CD4-positive, alpha-beta T cell (primary cell): ENCODE measurements around the gene EEIG1. TPM values are rescaled to one million over a fixed set of nuclear protein-coding genes. Genes with fewer than 3 reads are reported as not detected.

Source experiments
- ATAC-seq: fragments of 200-7000 bp; cut with Tn5 transposase; one replicate; pipeline ENCODE4 v1.10.0; 2022; ENCODE audit warnings: mild to moderate bottlenecking; ENCODE audit not compliant: poor library complexity
- CTCF ChIA-PET: fragments of 350-600 bp; sonication (Branson Sonifier 250); formaldehyde crosslinking; loops from one replicate; lab custom pipeline; 2021; ENCODE audit warnings: antibody characterized with exemption, inconsistent platforms; lab: Charles Lee
- POLR2A ChIA-PET: fragments of 350-600 bp; sonication (Branson Sonifier 250); formaldehyde crosslinking; loops from one replicate; lab custom pipeline; 2021; ENCODE audit warnings: antibody characterized with exemption, inconsistent platforms; lab: Charles Lee
- DNase-seq, 14 experiments: peaks; one replicate each; pipeline ENCODE4 v3.0.0-alpha.2; 2013 to 2020; ENCODE audit warnings: mixed read lengths in 2 of 14
- H3K27ac ChIP-seq, 2 donors: one replicate each; pipeline versions ENCODE4 v1.5.1 to v1.7.0; 2013; ENCODE audit warnings: low read length in 2 of 2, low read depth in 1 of 2, mild to moderate bottlenecking in 1 of 2
- H3K27me3 ChIP-seq, 2 experiments: 1 replicate in 1 of 2; 2 replicates in 1 of 2; pipeline versions ENCODE4 v1.6.1 to v1.7.0; 2013; ENCODE audit warnings: low read length in 2 of 2, control low read depth in 1 of 2, mild to moderate bottlenecking in 1 of 2, moderate library complexity in 1 of 2; ENCODE audit not compliant: insufficient read depth in 2 of 2, control insufficient read depth in 1 of 2
- H3K36me3 ChIP-seq: one replicate; pipeline ENCODE4 v1.6.1; 2013; ENCODE audit warnings: low read length, control low read depth; ENCODE audit not compliant: insufficient read depth
- H3K4me1 ChIP-seq: one replicate; pipeline ENCODE4 v1.6.1; 2013; ENCODE audit warnings: low read length, control low read depth; ENCODE audit not compliant: insufficient read depth
- H3K4me3 ChIP-seq: one replicate; pipeline ENCODE4 v1.5.1; 2013; ENCODE audit warnings: mild to moderate bottlenecking, low read length, moderate library complexity
- H3K9me3 ChIP-seq, 2 experiments: 1 replicate in 1 of 2; 2 replicates in 1 of 2; pipeline versions ENCODE4 v1.6.1 to v1.7.0; 2013; ENCODE audit warnings: low read length in 2 of 2, mild to moderate bottlenecking in 2 of 2, control low read depth in 1 of 2, moderate library complexity in 1 of 2; ENCODE audit not compliant: control insufficient read depth in 1 of 2, insufficient read depth in 1 of 2
- H3K27ac Mint-ChIP-seq: one replicate; pipeline ENCODE4 v1.8.0; 2020; ENCODE audit warnings: mixed read lengths
- H3K27me3 Mint-ChIP-seq: one replicate; pipeline ENCODE4 v1.8.0; 2021; ENCODE audit warnings: mixed read lengths
- H3K36me3 Mint-ChIP-seq: one replicate; pipeline ENCODE4 v1.8.0; 2021; ENCODE audit warnings: low read depth, mixed read lengths
- H3K4me1 Mint-ChIP-seq: one replicate; pipeline ENCODE4 v1.8.0; 2021; ENCODE audit warnings: low read depth, mixed read lengths
- H3K4me3 Mint-ChIP-seq: one replicate; pipeline ENCODE4 v1.8.0; 2020; ENCODE audit warnings: mild to moderate bottlenecking, mixed read lengths
- H3K9me3 Mint-ChIP-seq: one replicate; pipeline ENCODE4 v1.8.0; 2020; ENCODE audit warnings: mixed read lengths
- intact Hi-C, 2 experiments: fragments of 100-400 bp; cut with DNase I in 1 of 2; cut with micrococcal nuclease in 1 of 2; formaldehyde crosslinking; loops; one replicate each; pipeline versions ENCODE4 v1.15.1 to v1.9.0; 2023 to 2025; cut with DNase I, micrococcal nuclease
- total RNA-seq, 174 experiments: library from RNA in 2 of 174; stranded (reverse) in 2 of 174; gene quantifications; one replicate each; pipeline ENCODE4 v1.2.3 and lab custom pipeline; 2021 to 2026
- TF ChIP-seq, protein P1 (sequence below): fragments of 200-600 bp; IDR thresholded peaks from one replicate; pipeline ENCODE4 v1.8.0; 2022; ENCODE audit warnings: antibody characterized with exemption, mild to moderate bottlenecking

The EEIG1 gene
- total RNA-seq, 2 experiments from 2014 or later, result 440 to 463 TPM

DNA sequence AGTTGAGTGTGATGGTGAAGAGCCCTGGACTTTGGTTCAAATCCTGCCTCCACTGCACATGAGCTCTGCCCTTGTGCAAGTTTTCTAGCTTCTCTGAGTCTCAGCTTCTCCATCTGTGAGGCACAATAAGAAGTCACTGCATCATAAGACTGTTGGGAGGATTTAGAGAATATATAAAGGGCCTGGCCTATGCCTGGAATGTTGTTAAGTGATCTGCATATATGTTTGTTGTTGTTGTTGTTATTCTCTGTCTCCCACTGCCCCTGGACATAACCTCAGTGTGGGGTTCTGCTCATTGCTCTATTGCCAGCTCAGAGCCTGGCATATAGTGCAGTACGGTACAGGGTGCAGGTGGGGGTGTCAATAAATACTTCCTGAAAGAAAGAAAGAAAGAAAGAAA is 40.3 kb upstream of the EEIG1 start:
- Histone ChIP-seq H3K4me3 (no peak overlapping the region), H3K4me1 (peaks cover 68% of the 10 kb centered on the region), H3K9me3 (no peaks in the 10 kb centered on the region), H3K36me3 (no peaks in the 10 kb centered on the region), H3K27me3 (no peaks in the 10 kb centered on the region), H3K27ac (peak overlapping the region in 1 of 2 donors; percentile 48)
- DNase-seq (no peak), ATAC-seq (no peak)
- H3K4me3 Mint-ChIP-seq, result peak overlapping the region; percentile 49
- ChIA-PET CTCF (interaction anchor here (2.0 kb wide), 1 partner anchor 65 kb away, joined by 6 read pairs; no protein-coding TSS in a partner anchor), POLR2A (interaction anchor here (3.6 to 21.3 kb wide), 2 partner anchors 14 to 52 kb away, joined by 21 to 1020 read pairs; partner anchors contain the start of gene EEIG1)
- peaks cover 76% of the 10 kb centered on the region for H3K4me1 Mint-ChIP-seq
- TF ChIP-seq, protein P1, sequence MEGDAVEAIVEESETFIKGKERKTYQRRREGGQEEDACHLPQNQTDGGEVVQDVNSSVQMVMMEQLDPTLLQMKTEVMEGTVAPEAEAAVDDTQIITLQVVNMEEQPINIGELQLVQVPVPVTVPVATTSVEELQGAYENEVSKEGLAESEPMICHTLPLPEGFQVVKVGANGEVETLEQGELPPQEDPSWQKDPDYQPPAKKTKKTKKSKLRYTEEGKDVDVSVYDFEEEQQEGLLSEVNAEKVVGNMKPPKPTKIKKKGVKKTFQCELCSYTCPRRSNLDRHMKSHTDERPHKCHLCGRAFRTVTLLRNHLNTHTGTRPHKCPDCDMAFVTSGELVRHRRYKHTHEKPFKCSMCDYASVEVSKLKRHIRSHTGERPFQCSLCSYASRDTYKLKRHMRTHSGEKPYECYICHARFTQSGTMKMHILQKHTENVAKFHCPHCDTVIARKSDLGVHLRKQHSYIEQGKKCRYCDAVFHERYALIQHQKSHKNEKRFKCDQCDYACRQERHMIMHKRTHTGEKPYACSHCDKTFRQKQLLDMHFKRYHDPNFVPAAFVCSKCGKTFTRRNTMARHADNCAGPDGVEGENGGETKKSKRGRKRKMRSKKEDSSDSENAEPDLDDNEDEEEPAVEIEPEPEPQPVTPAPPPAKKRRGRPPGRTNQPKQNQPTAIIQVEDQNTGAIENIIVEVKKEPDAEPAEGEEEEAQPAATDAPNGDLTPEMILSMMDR, result no peak
- H3K36me3 Mint-ChIP-seq, result no peaks in the 10 kb centered on the region
- peak overlapping the region; percentile 94 for H3K27ac Mint-ChIP-seq
- H3K27me3 Mint-ChIP-seq, result no peaks in the 10 kb centered on the region
- no peaks in the 10 kb centered on the region for H3K9me3 Mint-ChIP-seq
- intact Hi-C loops, result no loop called here

DNA sequence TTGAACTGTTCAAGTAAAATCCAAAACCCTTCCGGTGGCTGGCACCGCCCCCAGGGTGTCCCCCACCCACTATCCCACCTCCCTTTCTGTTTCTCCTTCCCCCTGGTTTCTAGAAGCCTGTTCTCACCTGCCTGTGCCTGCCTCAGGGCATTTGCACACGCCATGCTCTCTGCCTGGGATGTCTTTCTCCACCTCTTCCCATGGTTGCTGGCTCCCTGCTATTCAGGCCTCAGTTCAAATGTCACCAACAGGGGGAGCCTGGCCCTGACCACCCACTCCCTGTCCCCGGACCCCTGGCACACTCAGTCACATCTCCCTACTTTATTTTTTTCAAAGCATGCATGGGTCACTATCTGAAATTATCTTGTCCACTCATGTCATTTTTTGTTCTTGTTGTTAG is 39.9 kb upstream of the EEIG1 start:
- TF ChIP-seq, protein P1, result no peak
- peak overlapping the region; percentile 15 for H3K4me3 Mint-ChIP-seq
- peaks cover 76% of the 10 kb centered on the region for H3K4me1 Mint-ChIP-seq
- Histone ChIP-seq H3K4me1 (peaks cover 64% of the 10 kb centered on the region), H3K9me3 (no peaks in the 10 kb centered on the region), H3K27ac (peak overlapping the region in 1 of 2 donors; percentile 48), H3K4me3 (no peak overlapping the region), H3K36me3 (no peaks in the 10 kb centered on the region), H3K27me3 (no peaks in the 10 kb centered on the region)
- DNase-seq (no peak), ATAC-seq (no peak)
- no peaks in the 10 kb centered on the region for H3K36me3 Mint-ChIP-seq
- ChIA-PET POLR2A (interaction anchor here (1.0 to 21.3 kb wide), 3 partner anchors 14 to 52 kb away, joined by 3 to 1020 read pairs (median 21); partner anchors contain the start of gene EEIG1), CTCF (interaction anchor here (2.0 kb wide), 1 partner anchor 65 kb away, joined by 6 read pairs; no protein-coding TSS in a partner anchor)
- intact Hi-C loops, result no loop called here
- peak overlapping the region; percentile 94 for H3K27ac Mint-ChIP-seq
- no peaks in the 10 kb centered on the region for H3K9me3 Mint-ChIP-seq
- no peaks in the 10 kb centered on the region for H3K27me3 Mint-ChIP-seq

DNA sequence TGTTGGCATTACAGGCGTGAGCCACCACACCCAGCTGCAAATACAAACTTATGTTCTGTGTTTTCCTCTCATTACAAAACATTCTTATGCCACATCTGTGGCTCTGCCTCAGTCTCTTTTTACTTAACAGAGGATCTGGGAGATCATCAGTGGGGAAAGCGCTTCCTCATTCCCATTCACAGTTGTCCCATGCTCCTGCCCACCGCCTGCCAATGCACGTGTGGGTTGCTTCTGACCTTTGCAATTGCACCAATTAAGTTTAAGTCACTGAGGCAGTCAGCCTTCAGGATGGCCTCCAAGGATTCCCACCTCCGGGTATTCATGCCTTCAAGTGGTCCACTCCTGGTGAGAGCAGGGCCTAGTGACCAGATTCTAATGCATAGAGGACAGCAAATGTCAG is 34.9 kb upstream of the EEIG1 start:
- ATAC-seq (no peak), DNase-seq (no peak)
- ChIA-PET CTCF (no interaction called here), POLR2A (interaction anchor here (1.1 to 12.6 kb wide), 2 partner anchors 8 to 12 kb away, joined by 4 to 253 read pairs; no protein-coding TSS in a partner anchor)
- intact Hi-C loops, result no loop called here
- TF ChIP-seq, protein P1, result no peak
- H3K36me3 ChIP-seq, result no peaks in the 10 kb centered on the region
- H3K4me3 ChIP-seq, result no peak overlapping the region
- Mint-ChIP-seq H3K4me1 (peaks cover 45% of the 10 kb centered on the region), H3K27ac (no peak overlapping the region), H3K27me3 (no peaks in the 10 kb centered on the region), H3K36me3 (no peaks in the 10 kb centered on the region), H3K4me3 (no peak overlapping the region), H3K9me3 (no peaks in the 10 kb centered on the region)
- no peak overlapping the region for H3K27ac ChIP-seq
- peaks cover 26% of the 10 kb centered on the region for H3K4me1 ChIP-seq
- no peaks in the 10 kb centered on the region for H3K27me3 ChIP-seq
- no peaks in the 10 kb centered on the region for H3K9me3 ChIP-seq
